Neural progenitor cell (in vitro differentiated cells): Measurements from ENCODE around the gene BAHD1. TPM values are rescaled to one million over a fixed set of nuclear protein-coding genes. Genes with fewer than 3 reads are reported as not detected.

Experiments
- DNase-seq: peaks from one replicate; pipeline ENCODE4 v3.0.0-alpha.2; 2016; ENCODE audit warnings: low spot score
- H2AFZ ChIP-seq: fragments of 200-600 bp; sonication (generic); replicated peaks from 2 replicates; pipeline ENCODE4 v1.6.1; 2016; ENCODE audit warnings: antibody characterized with exemption
- H3F3A ChIP-seq: fragments of 200-600 bp; sonication (generic); 2 replicates; pipeline ENCODE4 v1.6.1; 2016; ENCODE audit warnings: antibody characterized with exemption, low read depth
- H3K27ac ChIP-seq: fragments of 200-600 bp; sonication (generic); 2 replicates; pipeline ENCODE4 v1.5.1; 2016; ENCODE audit warnings: mild to moderate bottlenecking
- H3K27me3 ChIP-seq: fragments of 200-600 bp; sonication (generic); 2 replicates; pipeline ENCODE4 v1.6.1; 2016; ENCODE audit warnings: mild to moderate bottlenecking, moderate library complexity
- H3K36me3 ChIP-seq: fragments of 200-600 bp; sonication (generic); 2 replicates; pipeline ENCODE4 v1.5.1; 2016
- H3K4me1 ChIP-seq: fragments of 200-600 bp; sonication (generic); 2 replicates; pipeline ENCODE4 v1.6.1; 2016; ENCODE audit warnings: mixed run types
- H3K4me2 ChIP-seq: fragments of 200-600 bp; sonication (generic); 2 replicates; pipeline ENCODE4 v1.6.1; 2016
- H3K4me3 ChIP-seq: fragments of 200-600 bp; sonication (generic); 2 replicates; pipeline ENCODE4 v1.5.1; 2016
- H3K79me2 ChIP-seq: fragments of 200-600 bp; sonication (generic); 2 replicates; pipeline ENCODE4 v1.6.1; 2016; ENCODE audit warnings: low read depth
- H3K9ac ChIP-seq: fragments of 200-600 bp; sonication (generic); 2 replicates; pipeline ENCODE4 v1.6.1; 2016
- H3K9me3 ChIP-seq: fragments of 200-600 bp; sonication (generic); 2 replicates; pipeline ENCODE4 v1.5.1; 2016; ENCODE audit warnings: low read depth
- H4K20me1 ChIP-seq: fragments of 200-600 bp; sonication (generic); 2 replicates; pipeline ENCODE4 v1.6.1; 2016; ENCODE audit warnings: low read depth
- H3K27ac Mint-ChIP-seq: 3 replicates; pipeline ENCODE4 v1.8.0; 2021; ENCODE audit warnings: mixed read lengths
- H3K27me3 Mint-ChIP-seq: 2 replicates; pipeline ENCODE4 v1.8.0; 2022; ENCODE audit warnings: low read depth, mild to moderate bottlenecking, inconsistent platforms, moderate library complexity, mixed read lengths; ENCODE audit not compliant: insufficient read depth
- H3K36me3 Mint-ChIP-seq: 3 replicates; pipeline ENCODE4 v1.8.0; 2021; ENCODE audit warnings: mixed read lengths
- H3K4me1 Mint-ChIP-seq: 3 replicates; pipeline ENCODE4 v1.8.0; 2021; ENCODE audit warnings: mixed read lengths
- H3K4me3 Mint-ChIP-seq: 3 replicates; pipeline ENCODE4 v1.8.0; 2021; ENCODE audit warnings: mild to moderate bottlenecking, moderate library complexity, mixed read lengths
- H3K9me3 Mint-ChIP-seq: 3 replicates; pipeline ENCODE4 v1.8.0; 2020; ENCODE audit warnings: mixed read lengths
- EZH2 ChIP-seq: fragments of 200-600 bp; sonication (generic); IDR thresholded peaks from 2 replicates; pipeline ENCODE4 v1.6.1; 2017; ENCODE audit warnings: antibody characterized with exemption, mild to moderate bottlenecking, moderate library complexity
- EZH2phosphoT487 ChIP-seq: fragments of 200-600 bp; sonication (generic); IDR thresholded peaks from 2 replicates; pipeline ENCODE4 v1.6.1; 2017; ENCODE audit warnings: antibody characterized with exemption
- total RNA-seq: library from RNA; depleted of rRNA; stranded (reverse); fragments of >200 nt; gene quantifications from 2 replicates; pipeline ENCODE4 v1.2.3, GENCODE V29; 2015; ENCODE audit warnings: low replicate concordance
- TF ChIP-seq, protein P1 (sequence below): fragments of 200-600 bp; sonication (generic); IDR thresholded peaks from 2 replicates; pipeline ENCODE4 v1.5.1; 2017; ENCODE audit warnings: antibody characterized with exemption, mild to moderate bottlenecking

The BAHD1 gene
- total RNA-seq, 1 donor from 2014 or later = 5.8 TPM

DNA sequence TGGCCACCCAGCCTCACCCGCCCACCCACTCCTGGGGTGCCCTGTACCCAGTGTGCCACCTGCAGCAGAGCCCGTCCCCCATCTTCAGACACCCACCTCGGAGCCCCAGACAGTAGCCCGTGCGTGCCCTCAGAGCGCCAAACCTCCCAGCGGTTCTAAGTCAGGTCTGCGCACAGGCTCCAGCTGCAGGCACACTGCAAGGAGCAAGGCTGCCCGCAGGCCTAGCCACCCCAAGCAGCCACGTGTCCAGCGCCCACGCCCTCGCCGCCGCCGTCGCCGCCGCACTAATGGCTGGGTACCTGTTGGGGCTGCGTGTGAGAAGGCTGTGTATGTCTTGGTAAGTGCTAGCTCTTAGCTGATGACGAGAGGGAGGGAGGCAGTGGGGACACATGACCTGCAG lies 21.2 kb downstream of the BAHD1 start:
- Histone ChIP-seq H3K79me2 (peaks cover 18% of the 10 kb centered on the region), H2AFZ (no peak overlapping the region), H3K4me3 (no peak overlapping the region), H3K4me2 (no peak overlapping the region), H3K4me1 (no peaks in the 10 kb centered on the region), H3K36me3 (no peaks in the 10 kb centered on the region), H3K27me3 (no peaks in the 10 kb centered on the region), H3K9me3 (no peaks in the 10 kb centered on the region), H3F3A (no peaks in the 10 kb centered on the region), H3K27ac (no peak overlapping the region), H3K9ac (no peak overlapping the region), H4K20me1 (peaks cover 35% of the 10 kb centered on the region)
- Mint-ChIP-seq H3K4me3 (no peak overlapping the region), H3K27ac (no peak overlapping the region), H3K27me3 (no peaks in the 10 kb centered on the region), H3K36me3 (peaks cover 11% of the 10 kb centered on the region), H3K4me1 (peaks cover 9% of the 10 kb centered on the region), H3K9me3 (no peaks in the 10 kb centered on the region)
- DNase-seq = no peak
- TF ChIP-seq, protein P1, sequence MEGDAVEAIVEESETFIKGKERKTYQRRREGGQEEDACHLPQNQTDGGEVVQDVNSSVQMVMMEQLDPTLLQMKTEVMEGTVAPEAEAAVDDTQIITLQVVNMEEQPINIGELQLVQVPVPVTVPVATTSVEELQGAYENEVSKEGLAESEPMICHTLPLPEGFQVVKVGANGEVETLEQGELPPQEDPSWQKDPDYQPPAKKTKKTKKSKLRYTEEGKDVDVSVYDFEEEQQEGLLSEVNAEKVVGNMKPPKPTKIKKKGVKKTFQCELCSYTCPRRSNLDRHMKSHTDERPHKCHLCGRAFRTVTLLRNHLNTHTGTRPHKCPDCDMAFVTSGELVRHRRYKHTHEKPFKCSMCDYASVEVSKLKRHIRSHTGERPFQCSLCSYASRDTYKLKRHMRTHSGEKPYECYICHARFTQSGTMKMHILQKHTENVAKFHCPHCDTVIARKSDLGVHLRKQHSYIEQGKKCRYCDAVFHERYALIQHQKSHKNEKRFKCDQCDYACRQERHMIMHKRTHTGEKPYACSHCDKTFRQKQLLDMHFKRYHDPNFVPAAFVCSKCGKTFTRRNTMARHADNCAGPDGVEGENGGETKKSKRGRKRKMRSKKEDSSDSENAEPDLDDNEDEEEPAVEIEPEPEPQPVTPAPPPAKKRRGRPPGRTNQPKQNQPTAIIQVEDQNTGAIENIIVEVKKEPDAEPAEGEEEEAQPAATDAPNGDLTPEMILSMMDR = no peak
- TF ChIP-seq EZH2 (no peak), EZH2phosphoT487 (no peak)

- H2AFZ ChIP-seq = no peak overlapping the region
- no peak overlapping the region for H3K4me2 ChIP-seq
- H3K27ac ChIP-seq = no peak overlapping the region
- Mint-ChIP-seq H3K9me3 (no peaks in the 10 kb centered on the region), H3K27ac (no peak overlapping the region), H3K4me3 (no peak overlapping the region), H3K36me3 (peaks cover 11% of the 10 kb centered on the region), H3K27me3 (no peaks in the 10 kb centered on the region), H3K4me1 (no peaks in the 10 kb centered on the region)
- no peaks in the 10 kb centered on the region for H3K9me3 ChIP-seq
- no peaks in the 10 kb centered on the region for H3F3A ChIP-seq
- no peak overlapping the region for H3K4me3 ChIP-seq
- H4K20me1 ChIP-seq = peaks cover 24% of the 10 kb centered on the region
- H3K27me3 ChIP-seq = no peaks in the 10 kb centered on the region
- no peaks in the 10 kb centered on the region for H3K36me3 ChIP-seq
- no peak for TF ChIP-seq EZH2phosphoT487
- TF ChIP-seq, protein P1 = no peak
- no peak for TF ChIP-seq EZH2
- peaks cover 5% of the 10 kb centered on the region for H3K79me2 ChIP-seq
- DNase-seq = no peak
- no peak overlapping the region for H3K9ac ChIP-seq
- no peaks in the 10 kb centered on the region for H3K4me1 ChIP-seq
These were observed 22.5 kb downstream of the BAHD1 start for GRCh38 chr15:40463279-40463678.

DNA sequence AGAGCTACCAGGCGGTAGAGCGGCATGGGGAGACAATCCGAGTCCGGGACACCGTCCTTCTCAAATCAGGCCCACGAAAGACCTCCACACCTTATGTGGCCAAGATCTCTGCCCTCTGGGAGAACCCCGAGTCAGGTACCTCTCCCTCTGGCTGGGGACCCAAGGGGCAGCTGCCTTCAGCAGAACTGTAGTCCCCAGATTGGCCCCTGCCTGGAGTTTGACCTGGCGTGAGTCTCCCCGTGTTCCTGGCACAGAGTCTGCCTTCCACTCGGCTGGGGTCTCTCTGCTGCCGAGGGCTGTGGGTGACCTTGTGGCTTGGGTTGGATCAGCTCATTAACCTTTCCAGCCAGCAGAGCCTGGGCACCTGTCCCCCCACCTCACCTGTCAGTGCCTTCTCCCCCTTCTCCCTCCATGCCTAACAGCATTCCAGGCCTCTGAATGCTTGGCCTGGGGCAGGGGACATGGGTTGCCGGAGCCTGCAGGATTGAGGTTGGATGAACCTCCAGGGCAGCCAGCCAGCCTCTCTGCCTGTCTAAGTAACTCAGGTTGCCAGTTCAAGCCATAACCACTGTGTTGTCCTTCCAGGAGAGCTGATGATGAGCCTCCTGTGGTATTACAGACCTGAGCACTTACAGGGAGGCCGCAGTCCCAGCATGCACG lies 23.3 kb downstream of the BAHD1 start:
- H3K27me3 Mint-ChIP-seq = no peaks in the 10 kb centered on the region
- H2AFZ ChIP-seq = no peak overlapping the region
- H3F3A ChIP-seq = peaks cover 7% of the 10 kb centered on the region
- H3K9me3 Mint-ChIP-seq = no peaks in the 10 kb centered on the region
- no peaks in the 10 kb centered on the region for H3K4me1 Mint-ChIP-seq
- H3K4me2 ChIP-seq = no peak overlapping the region
- peaks cover 18% of the 10 kb centered on the region for H4K20me1 ChIP-seq
- H3K36me3 ChIP-seq = no peaks in the 10 kb centered on the region
- peaks cover 11% of the 10 kb centered on the region for H3K36me3 Mint-ChIP-seq
- no peak for DNase-seq
- H3K4me3 Mint-ChIP-seq = no peak overlapping the region
- no peak overlapping the region for H3K4me3 ChIP-seq
- H3K79me2 ChIP-seq = peaks cover 3% of the 10 kb centered on the region
- no peaks in the 10 kb centered on the region for H3K4me1 ChIP-seq
- no peaks in the 10 kb centered on the region for H3K27me3 ChIP-seq
- no peak overlapping the region for H3K9ac ChIP-seq
- TF ChIP-seq EZH2phosphoT487 (no peak), EZH2 (no peak)
- TF ChIP-seq, protein P1 = no peak
- no peaks in the 10 kb centered on the region for H3K9me3 ChIP-seq
- no peak overlapping the region for H3K27ac Mint-ChIP-seq
- H3K27ac ChIP-seq = no peak overlapping the region
